Activated T-helper 2 cell treated with anti-CD3 and anti-CD28 coated beads, Interferon-gamma antibody, Interleukin-2, Interleukin-4, amounts not matched to agents 10 μg/mL and 5 μg/mL and 100 μg/mL, durations not matched to agents 14 hours and 24 hours and 36 hours (primary cell): Measurements from ENCODE around the gene DDI2. TPM values are rescaled to one million over a fixed set of nuclear protein-coding genes. Genes with fewer than 3 reads are reported as not detected.
"Not testable (repeated sequence)": the region's sequence is repeated elsewhere in the genome, so short reads cannot be mapped to it uniquely, and the experiment has no call there.

ENCODE experiments used
- DNase-seq: peaks from one replicate; pipeline ENCODE4 v3.0.0; 2021; ENCODE audit warnings: low spot score
- H3K27ac Mint-ChIP-seq: one replicate; pipeline ENCODE4 v1.8.0; 2021; ENCODE audit warnings: mixed read lengths
- H3K27me3 Mint-ChIP-seq: one replicate; pipeline ENCODE4 v1.8.0; 2021; ENCODE audit warnings: low read depth, mixed read lengths
- H3K36me3 Mint-ChIP-seq: one replicate; pipeline ENCODE4 v1.8.0; 2021; ENCODE audit warnings: low read depth, mixed read lengths
- H3K4me1 Mint-ChIP-seq: one replicate; pipeline ENCODE4 v1.8.0; 2021; ENCODE audit warnings: low read depth, mixed read lengths
- H3K4me3 Mint-ChIP-seq: one replicate; pipeline ENCODE4 v1.8.0; 2021; ENCODE audit warnings: low read depth, mild to moderate bottlenecking, moderate library complexity, mixed read lengths
- H3K9me3 Mint-ChIP-seq: one replicate; pipeline ENCODE4 v1.8.0; 2021; ENCODE audit warnings: mixed read lengths
- intact Hi-C: fragments of 100-400 bp; cut with micrococcal nuclease; formaldehyde crosslinking; loops from one replicate; pipeline ENCODE4 v1.15.1; 2023
- total RNA-seq: library from RNA; stranded (reverse); gene quantifications from 2 replicates; pipeline ENCODE4 v1.2.3, GENCODE V29; 2022

Gene DDI2
- total RNA-seq, 1 donor from 2014 or later = 46.4 TPM

GRCh38 chr1:15584489-15585363 lies 32.5 kb upstream of the DDI2 start, which contains the start of gene AGMAT:
Gene AGMAT, minus strand, starts transcription at chr1:15585051. Its CDS starts 84 bp downstream, at chr1:15584967.
- Mint-ChIP-seq H3K27ac (peak within 1 kb of the TSS; percentile 87), H3K27me3 (no peaks in the 10 kb centered on the region), H3K4me1 (peaks cover 15% of the 10 kb centered on the region), H3K4me3 (peak within 1 kb of the TSS; percentile 81), H3K9me3 (no peaks in the 10 kb centered on the region), H3K36me3 (peaks cover 40% of the 10 kb centered on the region)
- DNase-seq = peak; percentile 59
- intact Hi-C loops = loop anchor here (1.0 kb wide), 1 partner anchor 58 kb away; the partner anchor contains the start of gene DNAJC16

- no peak for DNase-seq
- Mint-ChIP-seq H3K9me3 (no peaks in the 10 kb centered on the region), H3K4me3 (no peak overlapping the region), H3K36me3 (peaks cover 15% of the 10 kb centered on the region), H3K27me3 (peaks cover 4% of the 10 kb centered on the region), H3K4me1 (no peaks in the 10 kb centered on the region), H3K27ac (no peak overlapping the region)
- intact Hi-C loops = no loop called here
Measured at GRCh38 chr1:15592285-15592684, 25.0 kb upstream of the DDI2 start.

GRCh38 chr1:15595809-15596617 lies 21.2 kb upstream of the DDI2 start:
- no peak for DNase-seq
- H3K27me3 Mint-ChIP-seq = peaks cover 4% of the 10 kb centered on the region
- no peaks in the 10 kb centered on the region for H3K4me1 Mint-ChIP-seq
- no peaks in the 10 kb centered on the region for H3K36me3 Mint-ChIP-seq
- no peaks in the 10 kb centered on the region for H3K9me3 Mint-ChIP-seq
- H3K27ac Mint-ChIP-seq = no peak overlapping the region
- H3K4me3 Mint-ChIP-seq = no peak overlapping the region
- intact Hi-C loops = loop anchor here (1.0 kb wide), 1 partner anchor 145 kb away; no protein-coding TSS in a partner anchor

GRCh38 chr1:15598436-15598835 lies 18.8 kb upstream of the DDI2 start:
- H3K4me3 Mint-ChIP-seq = no peak overlapping the region
- intact Hi-C loops = no loop called here
- H3K4me1 Mint-ChIP-seq = peaks cover 3% of the 10 kb centered on the region
- no peaks in the 10 kb centered on the region for H3K36me3 Mint-ChIP-seq
- DNase-seq = no peak
- H3K27me3 Mint-ChIP-seq = peaks cover 4% of the 10 kb centered on the region
- no peaks in the 10 kb centered on the region for H3K9me3 Mint-ChIP-seq
- no peak overlapping the region for H3K27ac Mint-ChIP-seq

GRCh38 chr1:15603050-15603965 lies 13.9 kb upstream of the DDI2 start:
- Mint-ChIP-seq H3K4me3 (peak overlapping the region; percentile 69), H3K27me3 (peaks cover 4% of the 10 kb centered on the region), H3K36me3 (no peaks in the 10 kb centered on the region), H3K4me1 (peaks cover 10% of the 10 kb centered on the region), H3K27ac (no peak overlapping the region), H3K9me3 (peaks cover 7% of the 10 kb centered on the region)
- peak; percentile 92 for DNase-seq
- intact Hi-C loops = loop anchor here (2.0 to 5.0 kb wide), 2 partner anchors 137 to 681 kb away; no protein-coding TSS in a partner anchor

- DNase-seq, H3K27me3 Mint-ChIP-seq, H3K27ac Mint-ChIP-seq, H3K4me1 Mint-ChIP-seq, H3K36me3 Mint-ChIP-seq, H3K9me3 Mint-ChIP-seq: not testable (repeated sequence)
- intact Hi-C loops = loop anchor here (2.0 to 5.0 kb wide), 2 partner anchors 137 to 682 kb away; no protein-coding TSS in a partner anchor
- H3K4me3 Mint-ChIP-seq = peak overlapping the region; percentile 69
Measured at GRCh38 chr1:15603966-15604282, 13.3 kb upstream of the DDI2 start.

GRCh38 chr1:15604400-15604799 lies 12.9 kb upstream of the DDI2 start:
- not testable (repeated sequence) for H3K9me3 Mint-ChIP-seq, H3K36me3 Mint-ChIP-seq, H3K4me1 Mint-ChIP-seq, DNase-seq, H3K27me3 Mint-ChIP-seq, H3K27ac Mint-ChIP-seq
- peak overlapping the region; percentile 69 for H3K4me3 Mint-ChIP-seq
- intact Hi-C loops = loop anchor here (5.0 kb wide), 1 partner anchor 682 kb away; no protein-coding TSS in a partner anchor

- H3K4me3 Mint-ChIP-seq = no peak overlapping the region
- peaks cover 7% of the 10 kb centered on the region for H3K9me3 Mint-ChIP-seq
- DNase-seq = no peak
- no peaks in the 10 kb centered on the region for H3K36me3 Mint-ChIP-seq
- H3K4me1 Mint-ChIP-seq = peaks cover 10% of the 10 kb centered on the region
- H3K27me3 Mint-ChIP-seq = peaks cover 4% of the 10 kb centered on the region
- H3K27ac Mint-ChIP-seq = no peak overlapping the region
- intact Hi-C loops = no loop called here
Measured at GRCh38 chr1:15605398-15606383, 11.6 kb upstream of the DDI2 start.

- no peak for DNase-seq
- no peak overlapping the region for H3K4me3 Mint-ChIP-seq
- no peak overlapping the region for H3K27ac Mint-ChIP-seq
- H3K27me3 Mint-ChIP-seq = peaks cover 4% of the 10 kb centered on the region
- intact Hi-C loops = loop anchor here (10.0 kb wide), 2 partner anchors 195 to 365 kb away; partner anchors contain the start of gene ZBTB17
- H3K36me3 Mint-ChIP-seq = no peaks in the 10 kb centered on the region
- H3K4me1 Mint-ChIP-seq = no peaks in the 10 kb centered on the region
- no peaks in the 10 kb centered on the region for H3K9me3 Mint-ChIP-seq
Measured at GRCh38 chr1:15609631-15610030, 7.6 kb upstream of the DDI2 start.

- Mint-ChIP-seq H3K4me1 (no peaks in the 10 kb centered on the region), H3K4me3 (no peak overlapping the region), H3K27me3 (peaks cover 4% of the 10 kb centered on the region), H3K27ac (no peak overlapping the region), H3K36me3 (no peaks in the 10 kb centered on the region), H3K9me3 (no peaks in the 10 kb centered on the region)
- no peak for DNase-seq
- intact Hi-C loops = loop anchor here (10.0 kb wide), 2 partner anchors 195 to 365 kb away; partner anchors contain the start of gene ZBTB17
Measured at GRCh38 chr1:15610167-15610566, 7.1 kb upstream of the DDI2 start.
